Calu3 (cell line): ENCODE measurements around the gene GUCY1A2. TPM values are rescaled to one million over a fixed set of nuclear protein-coding genes. Genes with fewer than 3 reads are reported as not detected.

Experiments
- BruUV-seq: library from RNA; stranded (reverse); fragments of 400-500 nt; replicated peaks from 2 replicates; lab custom pipeline; 2021; lab: Mats Ljungman, UMichigan
- CTCF ChIA-PET: fragments of 300-600 bp; sonication (Branson Sonifier 250); formaldehyde crosslinking; loops from one replicate; lab custom pipeline; 2022; ENCODE audit warnings: antibody characterized with exemption; lab: Charles Lee
- DNase-seq: peaks from one replicate; pipeline ENCODE4 v3.0.0; 2022
- H3K27ac Mint-ChIP-seq: one replicate; pipeline ENCODE4 v1.8.0; 2022; ENCODE audit warnings: mixed read lengths; ENCODE audit not compliant: unreplicated experiment
- H3K27me3 Mint-ChIP-seq: one replicate; pipeline ENCODE4 v1.8.0; 2022; ENCODE audit warnings: mixed read lengths; ENCODE audit not compliant: unreplicated experiment
- H3K36me3 Mint-ChIP-seq: one replicate; pipeline ENCODE4 v1.8.0; 2022; ENCODE audit warnings: mild to moderate bottlenecking, moderate library complexity, mixed read lengths; ENCODE audit not compliant: insufficient read depth, unreplicated experiment
- H3K4me1 Mint-ChIP-seq: one replicate; pipeline ENCODE4 v1.8.0; 2022; ENCODE audit warnings: mild to moderate bottlenecking, low read depth, mixed read lengths; ENCODE audit not compliant: unreplicated experiment
- H3K4me3 Mint-ChIP-seq: one replicate; pipeline ENCODE4 v1.8.0; 2022; ENCODE audit warnings: mild to moderate bottlenecking, low read depth, moderate library complexity, mixed read lengths; ENCODE audit not compliant: unreplicated experiment
- H3K9me3 Mint-ChIP-seq: one replicate; pipeline ENCODE4 v1.8.0; 2022; ENCODE audit warnings: low read depth, mixed read lengths; ENCODE audit not compliant: unreplicated experiment
- CTCF ChIP-seq: fragments of 200-600 bp; IDR thresholded peaks from one replicate; pipeline ENCODE4 v1.8.0; 2022; ENCODE audit warnings: antibody characterized with exemption; ENCODE audit not compliant: unreplicated experiment
- intact Hi-C: fragments of 100-400 bp; cut with micrococcal nuclease; formaldehyde crosslinking; loops from one replicate; pipeline ENCODE4 v1.10.0; 2022; ENCODE audit not compliant: unreplicated experiment
- total RNA-seq: library from RNA; stranded (reverse); gene quantifications from 2 replicates; pipeline ENCODE4 v1.2.3, GENCODE V29; 2022

Gene GUCY1A2
- total RNA-seq, 1 experiment from 2014 or later: not detected

DNA sequence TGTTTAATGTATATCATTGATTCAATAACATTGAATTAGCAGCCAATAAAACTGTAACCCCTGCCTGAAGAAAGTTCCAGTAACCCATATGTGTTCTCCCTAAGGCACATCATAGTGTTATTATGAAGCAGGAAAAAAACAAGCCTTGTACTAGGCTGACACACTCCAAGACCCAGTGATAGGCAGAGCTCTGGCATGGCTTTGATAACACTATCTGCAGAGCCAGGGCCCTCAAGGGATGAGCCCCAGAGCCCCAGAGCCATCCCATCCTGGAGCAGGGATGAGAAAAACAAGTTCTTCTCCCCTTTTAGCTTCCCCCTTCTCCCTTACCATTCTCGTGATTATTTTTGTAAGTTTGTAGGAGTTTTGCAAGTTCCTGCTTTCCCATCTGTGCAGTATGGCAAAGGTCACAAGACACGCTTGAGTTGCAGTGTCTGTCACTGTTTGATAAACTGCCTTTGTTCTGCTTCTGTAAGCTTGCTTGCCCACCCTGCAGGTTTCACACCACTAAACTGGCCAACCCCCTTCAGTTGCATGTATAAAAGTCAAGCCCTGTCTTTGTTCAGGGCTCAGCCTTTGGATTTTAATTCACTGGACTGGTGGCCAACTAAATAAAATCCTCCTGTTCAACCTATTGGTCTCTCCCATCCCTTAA is 22.3 kb upstream of the GUCY1A2 start:
- no TSS peak for BruUV-seq
- H3K4me3 Mint-ChIP-seq: no peak overlapping the region
- TF ChIP-seq CTCF: no peak
- no peaks in the 10 kb centered on the region for H3K9me3 Mint-ChIP-seq
- no peak overlapping the region for H3K27ac Mint-ChIP-seq
- no peaks in the 10 kb centered on the region for H3K36me3 Mint-ChIP-seq
- CTCF ChIA-PET: interaction anchor here (0.5 kb wide), 1 partner anchor 542 kb away, joined by 3 read pairs; no protein-coding TSS in a partner anchor
- DNase-seq: no peak
- no peaks in the 10 kb centered on the region for H3K27me3 Mint-ChIP-seq
- H3K4me1 Mint-ChIP-seq: no peaks in the 10 kb centered on the region
- intact Hi-C loops: no loop called here

GRCh38 chr11:107025673-107026072 is 7.4 kb upstream of the GUCY1A2 start:
- BruUV-seq: no TSS peak
- Mint-ChIP-seq H3K36me3 (no peaks in the 10 kb centered on the region), H3K9me3 (no peaks in the 10 kb centered on the region), H3K4me1 (no peaks in the 10 kb centered on the region), H3K27ac (no peak overlapping the region), H3K27me3 (peaks cover 20% of the 10 kb centered on the region), H3K4me3 (no peak overlapping the region)
- intact Hi-C loops: no loop called here
- no peak for DNase-seq
- TF ChIP-seq CTCF: no peak
- CTCF ChIA-PET: no interaction called here

DNA sequence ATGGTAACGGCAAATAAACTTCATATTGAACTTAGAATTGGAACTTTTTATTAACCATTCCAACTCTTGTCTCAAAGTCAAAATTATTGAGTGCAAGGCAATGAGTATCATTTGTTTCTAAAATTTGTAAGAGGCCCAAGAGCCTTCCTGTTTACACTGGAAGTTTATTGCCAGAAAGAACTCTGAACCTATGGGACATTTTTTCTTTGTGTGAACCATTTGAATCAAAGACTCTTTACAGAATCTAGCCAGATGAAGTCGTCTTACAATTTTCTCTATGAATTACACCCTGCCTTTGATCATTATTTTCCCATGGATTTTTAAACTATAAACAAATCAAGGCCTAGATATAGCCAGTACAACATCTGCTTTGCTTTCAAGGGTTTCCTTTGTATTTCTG is 2.3 kb upstream of the GUCY1A2 start:
- DNase-seq: no peak
- CTCF ChIA-PET: no interaction called here

DNA sequence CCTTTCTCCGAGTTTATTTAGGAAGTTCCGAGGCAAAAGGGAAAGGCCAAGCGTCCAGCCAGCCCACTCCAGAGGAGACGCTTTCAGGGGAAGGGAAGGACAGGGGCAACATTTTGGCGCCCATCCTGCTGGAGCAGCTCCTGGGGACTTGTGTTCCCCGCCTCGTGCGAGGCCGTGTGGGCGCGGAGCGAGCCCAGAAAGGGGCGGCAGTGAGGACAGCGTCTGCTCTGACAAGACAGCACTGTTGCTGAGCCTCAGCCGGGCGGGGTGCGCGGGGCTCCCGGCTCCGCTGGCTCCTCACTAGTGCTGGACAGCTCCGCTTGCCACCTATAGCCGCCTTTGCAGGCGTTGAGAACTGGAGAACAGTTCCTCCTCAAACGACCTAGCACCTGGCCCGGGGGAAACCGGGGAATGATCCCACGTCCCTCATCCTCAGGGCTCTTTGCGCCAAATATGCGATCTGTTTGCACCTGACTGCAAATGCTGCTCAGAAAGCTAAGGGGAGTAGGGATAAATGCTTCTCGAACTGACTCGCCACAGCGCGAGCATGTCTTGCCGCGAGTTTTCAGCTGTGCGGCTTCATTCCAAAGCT is 722 bp upstream of the GUCY1A2 start:
- CTCF ChIA-PET: no interaction called here
- peaks cover 42% of the 10 kb centered on the region for H3K27me3 Mint-ChIP-seq

More for the DNA sequence above, 2.3 kb upstream of the GUCY1A2 start:
- Mint-ChIP-seq H3K27me3 (peaks cover 42% of the 10 kb centered on the region), H3K27ac (no peak overlapping the region), H3K36me3 (peaks cover 15% of the 10 kb centered on the region), H3K4me3 (no peak overlapping the region), H3K4me1 (peaks cover 9% of the 10 kb centered on the region), H3K9me3 (no peaks in the 10 kb centered on the region)
- BruUV-seq: no TSS peak
- intact Hi-C loops: no loop called here
- no peak for TF ChIP-seq CTCF

More for the DNA sequence above, 722 bp upstream of the GUCY1A2 start:
- intact Hi-C loops: loop anchor here (10.0 kb wide), 1 partner anchor 934 kb away; no protein-coding TSS in a partner anchor
- H3K27ac Mint-ChIP-seq: no peak overlapping the region
- TF ChIP-seq CTCF: no peak
- DNase-seq: peak; percentile 48
- H3K9me3 Mint-ChIP-seq: no peaks in the 10 kb centered on the region
- no TSS peak for BruUV-seq
- H3K4me1 Mint-ChIP-seq: peaks cover 9% of the 10 kb centered on the region
- peak overlapping the region; percentile 65 for H3K4me3 Mint-ChIP-seq
- peaks cover 15% of the 10 kb centered on the region for H3K36me3 Mint-ChIP-seq
